ENCODE results near the gene TRANK1.

Gene TRANK1

GRCh38 chr3:36892457-36893136 lies 52.3 kb downstream of the TRANK1 start:
- CTCF ChIA-PET: interaction anchor here (0.7 kb wide), 1 partner anchor 17 kb away, joined by 4 read pairs; no protein-coding TSS in a partner anchor
- Histone ChIP-seq H3K27ac (ENCODE audit: extremely low read depth, low read depth, low read length) (no peak overlapping the region), H3K4me3 (ENCODE audit: low read depth, low read length) (no peak overlapping the region)

DNA sequence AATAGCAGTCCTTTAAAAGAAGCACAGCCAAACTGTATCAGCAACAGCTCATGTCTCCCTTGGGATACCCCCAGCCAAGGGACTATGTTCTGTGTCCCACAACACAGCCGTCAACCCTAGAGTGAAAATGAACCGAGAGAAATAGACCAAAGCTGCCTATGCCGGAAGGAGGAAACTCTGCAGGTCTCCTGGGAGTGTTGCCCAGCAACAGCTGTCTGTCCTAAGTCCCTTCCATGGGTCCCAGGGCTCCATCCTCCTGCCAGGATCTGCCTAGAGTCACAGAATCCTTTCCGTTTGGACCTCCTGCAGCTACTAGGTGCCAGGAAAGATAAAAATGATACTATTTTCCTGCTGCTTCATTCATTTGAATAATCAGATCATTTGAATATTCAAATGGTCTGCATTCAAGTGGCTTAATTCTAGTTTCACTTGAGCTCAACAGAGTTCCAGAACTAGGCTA lies 53.1 kb downstream of the TRANK1 start:
- H3K4me1 ChIP-seq (ENCODE audit: control insufficient read depth, insufficient read depth, low read length): no peaks in the 10 kb centered on the region
- H3K4me3 ChIP-seq (ENCODE audit: low read depth, low read length): no peak overlapping the region
- no peak overlapping the region for H3K27ac ChIP-seq (ENCODE audit: extremely low read depth, low read depth, low read length)
- H3K36me3 ChIP-seq (ENCODE audit: control insufficient read depth in 2 of 2, insufficient read depth in 1 of 2, low read length in 2 of 2): no peaks in the 10 kb centered on the region
- ChIA-PET POLR2A (no interaction called here), CTCF (no interaction called here)
- no peaks in the 10 kb centered on the region for H3K9me3 ChIP-seq (ENCODE audit: control insufficient read depth, insufficient read depth, low read depth, low read length)
- TF ChIP-seq ZFP69B (tag by site-specific recombination; IDR thresholded peaks at IDR 0.05): no peak
- no peak for TF ChIP-seq ZEB2 (tag by site-specific recombination; IDR thresholded peaks at IDR 0.05)
- no peak for TF ChIP-seq SCRT1 (tag by site-specific recombination; IDR thresholded peaks at IDR 0.05; ENCODE audit: borderline replicate concordance)
- TF ChIP-seq, protein P1, sequence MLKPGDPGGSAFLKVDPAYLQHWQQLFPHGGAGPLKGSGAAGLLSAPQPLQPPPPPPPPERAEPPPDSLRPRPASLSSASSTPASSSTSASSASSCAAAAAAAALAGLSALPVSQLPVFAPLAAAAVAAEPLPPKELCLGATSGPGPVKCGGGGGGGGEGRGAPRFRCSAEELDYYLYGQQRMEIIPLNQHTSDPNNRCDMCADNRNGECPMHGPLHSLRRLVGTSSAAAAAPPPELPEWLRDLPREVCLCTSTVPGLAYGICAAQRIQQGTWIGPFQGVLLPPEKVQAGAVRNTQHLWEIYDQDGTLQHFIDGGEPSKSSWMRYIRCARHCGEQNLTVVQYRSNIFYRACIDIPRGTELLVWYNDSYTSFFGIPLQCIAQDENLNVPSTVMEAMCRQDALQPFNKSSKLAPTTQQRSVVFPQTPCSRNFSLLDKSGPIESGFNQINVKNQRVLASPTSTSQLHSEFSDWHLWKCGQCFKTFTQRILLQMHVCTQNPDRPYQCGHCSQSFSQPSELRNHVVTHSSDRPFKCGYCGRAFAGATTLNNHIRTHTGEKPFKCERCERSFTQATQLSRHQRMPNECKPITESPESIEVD (tag by site-specific recombination; IDR thresholded peaks at IDR 0.05): no peak
- no peak for TF ChIP-seq ZNF692 (tag by site-specific recombination; IDR thresholded peaks at IDR 0.05)
- TF ChIP-seq, protein P2, sequence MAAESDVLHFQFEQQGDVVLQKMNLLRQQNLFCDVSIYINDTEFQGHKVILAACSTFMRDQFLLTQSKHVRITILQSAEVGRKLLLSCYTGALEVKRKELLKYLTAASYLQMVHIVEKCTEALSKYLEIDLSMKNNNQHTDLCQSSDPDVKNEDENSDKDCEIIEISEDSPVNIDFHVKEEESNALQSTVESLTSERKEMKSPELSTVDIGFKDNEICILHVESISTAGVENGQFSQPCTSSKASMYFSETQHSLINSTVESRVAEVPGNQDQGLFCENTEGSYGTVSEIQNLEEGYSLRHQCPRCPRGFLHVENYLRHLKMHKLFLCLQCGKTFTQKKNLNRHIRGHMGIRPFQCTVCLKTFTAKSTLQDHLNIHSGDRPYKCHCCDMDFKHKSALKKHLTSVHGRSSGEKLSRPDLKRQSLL (tag by site-specific recombination; IDR thresholded peaks at IDR 0.05): no peak

More at GRCh38 chr3:36892457-36893136, 52.3 kb downstream of the TRANK1 start:
- Histone ChIP-seq H3K36me3 (ENCODE audit: control insufficient read depth in 2 of 2, insufficient read depth in 1 of 2, low read length in 2 of 2) (no peaks in the 10 kb centered on the region), H3K4me1 (ENCODE audit: control insufficient read depth, insufficient read depth, low read length) (no peaks in the 10 kb centered on the region), H3K9me3 (ENCODE audit: control insufficient read depth, insufficient read depth, low read depth, low read length) (no peaks in the 10 kb centered on the region)
- TF ChIP-seq ZNF223 (tag by site-specific recombination; IDR thresholded peaks at IDR 0.05): no peak
- TF ChIP-seq YY2 (tag by site-specific recombination; IDR thresholded peaks at IDR 0.05): no peak
- TF ChIP-seq ZIC2 (tag by site-specific recombination; IDR thresholded peaks at IDR 0.05): no peak
- TF ChIP-seq KLF10 (tag by site-specific recombination; IDR thresholded peaks at IDR 0.05): no peak
- no peak for TF ChIP-seq ZNF529 (tag by site-specific recombination; IDR thresholded peaks at IDR 0.05; ENCODE audit: insufficient replicate concordance)
- no peak for TF ChIP-seq PRDM10 (tag by site-specific recombination; IDR thresholded peaks at IDR 0.05)
- TF ChIP-seq ZNF16 (tag by site-specific recombination; IDR thresholded peaks at IDR 0.05; ENCODE audit: low read depth): no peak
- TF ChIP-seq ZNF837 (tag by site-specific recombination; IDR thresholded peaks at IDR 0.05): no peak
- TF ChIP-seq, protein P3, sequence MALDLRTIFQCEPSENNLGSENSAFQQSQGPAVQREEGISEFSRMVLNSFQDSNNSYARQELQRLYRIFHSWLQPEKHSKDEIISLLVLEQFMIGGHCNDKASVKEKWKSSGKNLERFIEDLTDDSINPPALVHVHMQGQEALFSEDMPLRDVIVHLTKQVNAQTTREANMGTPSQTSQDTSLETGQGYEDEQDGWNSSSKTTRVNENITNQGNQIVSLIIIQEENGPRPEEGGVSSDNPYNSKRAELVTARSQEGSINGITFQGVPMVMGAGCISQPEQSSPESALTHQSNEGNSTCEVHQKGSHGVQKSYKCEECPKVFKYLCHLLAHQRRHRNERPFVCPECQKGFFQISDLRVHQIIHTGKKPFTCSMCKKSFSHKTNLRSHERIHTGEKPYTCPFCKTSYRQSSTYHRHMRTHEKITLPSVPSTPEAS (tag by site-specific recombination; IDR thresholded peaks at IDR 0.05): no peak
- no peak for TF ChIP-seq ZNF658 (tag by site-specific recombination; IDR thresholded peaks at IDR 0.05)
- TF ChIP-seq ZNF747 (tag by site-specific recombination; IDR thresholded peaks at IDR 0.05): no peak
- no peak for TF ChIP-seq HOXD13 (CRISPR knock-in tag; IDR thresholded peaks at IDR 0.05; ENCODE audit: borderline replicate concordance)
- no peak for TF ChIP-seq ZFHX2 (tag by site-specific recombination; conservative IDR thresholded peaks at IDR 0.05)
- TF ChIP-seq SCRT1 (tag by site-specific recombination; IDR thresholded peaks at IDR 0.05; ENCODE audit: borderline replicate concordance): no peak
- TF ChIP-seq ZNF140 (tag by site-specific recombination; IDR thresholded peaks at IDR 0.05): no peak
- no peak for TF ChIP-seq CTCF (tag by site-specific recombination; IDR thresholded peaks at IDR 0.05)
- POLR2A ChIA-PET: interaction anchor here (1.4 kb wide), 1 partner anchor 13 kb away, joined by 3 read pairs; no protein-coding TSS in a partner anchor

Data from HEK293 (cell line).